Keratinocyte (primary cell): Measurements from ENCODE around the gene PATL2. TPM values are rescaled to one million over a fixed set of nuclear protein-coding genes. Genes with fewer than 3 reads are reported as not detected.

Experiments used
- DNase-seq: peaks from one replicate; pipeline ENCODE4 v3.0.0-alpha.2; 2011; ENCODE audit warnings: low read depth, missing footprints, low spot score
- FAIRE-seq: peaks from 2 replicates; lab custom pipeline; 2011; peaks lifted over from hg19 to GRCh38; lab: Jason Lieb, UNC
- H2AFZ ChIP-seq: 2 replicates; pipeline ENCODE4 v1.6.0; 2012; ENCODE audit warnings: low read length, control low read depth, inconsistent platforms; ENCODE audit not compliant: control insufficient read depth
- H3K27ac ChIP-seq: 2 replicates; pipeline ENCODE4 v1.5.1; 2011; ENCODE audit warnings: low read length; ENCODE audit not compliant: control insufficient read depth, insufficient read depth
- H3K27me3 ChIP-seq: 3 replicates; pipeline ENCODE4 v1.6.0; 2011; ENCODE audit warnings: low read length; ENCODE audit not compliant: control insufficient read depth, insufficient read depth; ENCODE audit errors: extremely low read depth
- H3K36me3 ChIP-seq, 2 experiments: 2 replicates in 1 of 2; 3 replicates in 1 of 2; pipeline ENCODE4 v1.5.1; 2011; ENCODE audit warnings: low read length in 2 of 2, mild to moderate bottlenecking in 1 of 2; ENCODE audit not compliant: control insufficient read depth in 2 of 2, insufficient read depth in 2 of 2; ENCODE audit errors: extremely low read depth in 1 of 2
- H3K4me1 ChIP-seq: 3 replicates; pipeline ENCODE4 v1.5.1; 2011; ENCODE audit warnings: low read length; ENCODE audit not compliant: control insufficient read depth, insufficient read depth; ENCODE audit errors: extremely low read depth
- H3K4me2 ChIP-seq: 3 replicates; pipeline ENCODE4 v1.6.0; 2011; ENCODE audit warnings: low read depth, low read length; ENCODE audit not compliant: control insufficient read depth, insufficient read depth; ENCODE audit errors: extremely low read depth
- H3K4me3 ChIP-seq, 3 experiments: fragments of 200-600 bp in 1 of 3; sonication (generic) in 1 of 3; 2 replicates in 2 of 3; 3 replicates in 1 of 3; pipeline ENCODE4 v1.5.1; 2011 to 2016; ENCODE audit warnings: low read length in 3 of 3, mild to moderate bottlenecking in 3 of 3, control low read depth in 2 of 3, inconsistent platforms in 1 of 3, low read depth in 1 of 3, mixed read lengths in 1 of 3, mixed run types in 1 of 3, moderate library complexity in 1 of 3; ENCODE audit not compliant: control insufficient read depth in 2 of 3, insufficient read depth in 2 of 3; ENCODE audit errors: extremely low read depth in 1 of 3
- H3K79me2 ChIP-seq: 2 replicates; pipeline ENCODE4 v1.6.0; 2012; ENCODE audit warnings: low read length; ENCODE audit not compliant: control insufficient read depth, insufficient read depth
- H3K9ac ChIP-seq: 3 replicates; pipeline ENCODE4 v1.6.0; 2011; ENCODE audit warnings: low read length; ENCODE audit not compliant: control insufficient read depth, insufficient read depth; ENCODE audit errors: extremely low read depth
- H3K9me1 ChIP-seq: 3 replicates; pipeline ENCODE4 v1.6.0; 2011; ENCODE audit warnings: low read length; ENCODE audit not compliant: control insufficient read depth, insufficient read depth; ENCODE audit errors: extremely low read depth
- H3K9me3 ChIP-seq: 2 replicates; pipeline ENCODE4 v1.5.1; 2012; ENCODE audit warnings: low read depth, low read length; ENCODE audit not compliant: control insufficient read depth
- H4K20me1 ChIP-seq: 3 replicates; pipeline ENCODE4 v1.6.0; 2011; ENCODE audit warnings: low read length; ENCODE audit not compliant: control insufficient read depth, insufficient read depth; ENCODE audit errors: extremely low read depth
- EZH2 ChIP-seq: IDR thresholded peaks from one replicate; pipeline ENCODE4 v1.6.1; 2012; ENCODE audit warnings: inconsistent platforms, mild to moderate bottlenecking, low read length, moderate library complexity
- dilution Hi-C: fragments of 300-500 bp; cut with MboI; formaldehyde crosslinking; loops from one replicate; pipeline ENCODE4 v1.7.0; 2020; ENCODE audit warnings: low sequenced_read_pairs; ENCODE audit not compliant: extremely low pct_ligation_motif_present
- polyA plus RNA-seq, 5 experiments: library from polyadenylated mRNA; depleted of rRNA in 3 of 5; stranded (reverse) in 3 of 5; stranded (forward) in 1 of 5; unstranded in 1 of 5; fragments of >200 nt; gene quantifications; 1 replicate in 1 of 5; 2 replicates in 3 of 5; 3 replicates in 1 of 5; pipeline versions ENCODE4 v1.2.1 to v1.2.3, GENCODE V29; 2011 to 2012; ENCODE audit warnings: missing spikeins in 2 of 5, low read depth in 1 of 5, low replicate concordance in 1 of 5
- TF ChIP-seq, protein P1 (sequence below), 3 experiments: IDR thresholded peaks in 1 of 3; conservative IDR thresholded peaks in 1 of 3; optimal IDR thresholded peaks in 1 of 3; 2 replicates in 2 of 3; 3 replicates in 1 of 3; pipeline versions ENCODE3 to v1.5.1; 2011; ENCODE audit warnings: low read length in 3 of 3, mild to moderate bottlenecking in 3 of 3, moderate library complexity in 2 of 3, control low read depth in 1 of 3, inconsistent platforms in 1 of 3; ENCODE audit not compliant: insufficient read depth in 2 of 3; ENCODE audit errors: extremely low read depth in 1 of 3

Gene PATL2
- polyA plus RNA-seq, 1 donor (not counting 4 experiments of a cell fraction or from before 2014, with no cell fraction given) = 0.46 TPM

DNA sequence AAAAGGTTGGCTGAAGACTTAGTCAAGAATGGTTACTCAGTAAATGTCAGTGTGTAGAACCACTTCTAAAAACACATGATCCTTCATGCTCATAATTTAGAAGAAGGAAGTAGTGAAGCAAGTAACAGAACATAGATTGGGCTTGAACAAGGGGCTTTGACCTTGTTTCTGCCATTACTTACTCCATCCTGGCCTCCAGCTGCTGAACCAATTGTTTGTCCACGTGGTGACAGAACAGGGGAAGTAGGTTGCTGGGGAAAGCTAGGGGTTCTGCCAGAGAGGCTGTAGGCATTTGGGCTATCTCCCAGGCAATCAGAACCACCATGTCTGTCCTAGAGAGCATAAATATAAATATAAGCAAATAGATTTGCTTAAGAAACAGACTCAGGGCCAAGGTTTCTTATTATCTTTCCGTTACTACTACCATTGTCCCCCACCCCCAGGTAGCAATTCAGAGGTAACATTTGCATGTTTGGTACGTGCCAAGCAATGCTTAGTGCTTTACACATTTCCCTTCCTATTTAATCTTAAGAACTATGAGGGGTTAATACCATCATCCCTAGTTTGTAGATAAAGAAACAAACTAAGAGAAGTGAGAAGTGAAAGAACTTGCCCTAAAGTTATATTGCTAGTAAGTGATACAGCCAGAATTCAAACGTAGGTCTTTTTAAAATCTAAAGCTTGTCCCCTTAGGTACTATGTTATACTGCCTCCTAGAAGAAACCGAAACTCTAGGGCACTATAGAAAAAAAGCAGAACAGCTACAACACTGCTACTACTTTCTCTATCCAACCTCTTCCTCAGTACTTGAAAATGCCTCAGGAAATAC is 44.7 kb downstream of the PATL2 start:
- Histone ChIP-seq H4K20me1 (no peaks in the 10 kb centered on the region), H3K4me1 (peaks cover 10% of the 10 kb centered on the region), H2AFZ (no peak overlapping the region), H3K27me3 (no peaks in the 10 kb centered on the region), H3K79me2 (peaks cover 15% of the 10 kb centered on the region), H3K9me1 (no peaks in the 10 kb centered on the region), H3K36me3 (no peaks in the 10 kb centered on the region), H3K9me3 (no peaks in the 10 kb centered on the region), H3K4me2 (no peak overlapping the region), H3K4me3 (no peak overlapping the region), H3K27ac (no peak overlapping the region), H3K9ac (no peak overlapping the region)
- dilution Hi-C loops = no loop called here
- TF ChIP-seq EZH2 = no peak
- TF ChIP-seq, protein P1, sequence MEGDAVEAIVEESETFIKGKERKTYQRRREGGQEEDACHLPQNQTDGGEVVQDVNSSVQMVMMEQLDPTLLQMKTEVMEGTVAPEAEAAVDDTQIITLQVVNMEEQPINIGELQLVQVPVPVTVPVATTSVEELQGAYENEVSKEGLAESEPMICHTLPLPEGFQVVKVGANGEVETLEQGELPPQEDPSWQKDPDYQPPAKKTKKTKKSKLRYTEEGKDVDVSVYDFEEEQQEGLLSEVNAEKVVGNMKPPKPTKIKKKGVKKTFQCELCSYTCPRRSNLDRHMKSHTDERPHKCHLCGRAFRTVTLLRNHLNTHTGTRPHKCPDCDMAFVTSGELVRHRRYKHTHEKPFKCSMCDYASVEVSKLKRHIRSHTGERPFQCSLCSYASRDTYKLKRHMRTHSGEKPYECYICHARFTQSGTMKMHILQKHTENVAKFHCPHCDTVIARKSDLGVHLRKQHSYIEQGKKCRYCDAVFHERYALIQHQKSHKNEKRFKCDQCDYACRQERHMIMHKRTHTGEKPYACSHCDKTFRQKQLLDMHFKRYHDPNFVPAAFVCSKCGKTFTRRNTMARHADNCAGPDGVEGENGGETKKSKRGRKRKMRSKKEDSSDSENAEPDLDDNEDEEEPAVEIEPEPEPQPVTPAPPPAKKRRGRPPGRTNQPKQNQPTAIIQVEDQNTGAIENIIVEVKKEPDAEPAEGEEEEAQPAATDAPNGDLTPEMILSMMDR (optimal IDR thresholded peaks at IDR 0.05 in 1 of 3, IDR thresholded peaks at IDR 0.05 in 1 of 3, conservative IDR thresholded peaks at IDR 0.05 in 1 of 3; ENCODE audit: extremely low read depth in 1 of 3, insufficient read depth in 2 of 3, low read length in 3 of 3) = no peak
- DNase-seq (no peak), FAIRE-seq (no peak)

DNA sequence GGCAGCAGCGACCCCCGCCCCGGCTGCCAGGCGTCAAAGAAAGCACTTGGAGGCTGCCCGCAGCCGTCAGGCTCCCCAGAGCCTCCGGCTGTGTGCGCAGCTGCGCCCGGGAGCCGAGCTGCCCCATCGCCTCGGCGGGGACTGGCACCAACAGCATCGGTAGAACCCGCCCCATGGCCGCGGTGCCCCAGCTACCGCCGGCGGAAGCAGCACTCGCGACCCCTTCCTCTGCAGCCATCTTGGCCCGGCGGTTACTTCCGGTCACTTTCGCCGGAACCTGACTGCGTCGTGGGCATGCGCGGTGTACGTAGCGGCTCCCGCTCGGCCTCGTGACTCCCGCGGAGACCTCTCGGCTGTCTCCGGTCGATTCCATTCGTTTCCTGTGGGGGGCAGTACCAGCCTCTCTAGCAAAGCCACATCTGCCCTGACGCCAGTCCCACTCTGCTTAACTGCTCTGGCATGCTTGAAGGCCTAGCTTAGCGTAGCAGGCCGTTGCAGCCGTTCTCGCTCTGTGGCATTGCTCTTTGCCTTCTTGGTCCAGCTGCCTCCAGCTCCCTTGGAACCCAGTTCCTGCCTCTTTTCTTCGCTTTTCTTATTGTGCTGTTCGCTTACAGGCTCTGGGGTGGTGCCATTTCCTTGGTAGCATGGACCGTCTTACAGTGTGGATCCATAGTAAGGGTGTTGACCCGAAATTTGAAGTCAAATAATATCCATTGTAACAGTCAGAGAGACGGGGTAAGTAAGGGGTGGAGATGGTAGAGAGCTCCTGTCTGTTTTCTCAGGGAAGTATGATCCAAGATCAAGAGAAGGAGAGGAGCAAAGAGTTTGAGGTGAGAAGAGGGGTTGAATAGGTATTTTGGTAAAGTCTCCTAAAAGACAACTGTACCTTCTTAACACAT is 47.5 kb downstream of the PATL2 start, which contains the start of gene SPG11:
Gene SPG11, minus strand, starts transcription at position 253 of the 899 bp plus-strand sequence. Its CDS starts 15 bp downstream, at position 238.
- Histone ChIP-seq H3K27me3 (no peaks in the 10 kb centered on the region), H2AFZ (peak within 1 kb of the TSS; percentile 99), H3K4me3 (peak within 1 kb of the TSS; percentile 85 to 100 (median 96)), H3K9me3 (no peaks in the 10 kb centered on the region), H3K27ac (peak within 1 kb of the TSS; percentile 86), H3K9me1 (no peaks in the 10 kb centered on the region), H3K4me1 (peaks cover 10% of the 10 kb centered on the region), H3K79me2 (peaks cover 17% of the 10 kb centered on the region), H3K4me2 (peak within 1 kb of the TSS; percentile 84), H4K20me1 (no peaks in the 10 kb centered on the region), H3K9ac (peak within 1 kb of the TSS; percentile 92), H3K36me3 (peaks cover 2 to 6% of the 10 kb centered on the region in 2 experiments)
- DNase-seq (peak; percentile 83), FAIRE-seq (peak; percentile 46)
- no peak for TF ChIP-seq EZH2
- TF ChIP-seq, protein P1 (optimal IDR thresholded peaks at IDR 0.05 in 1 of 3, IDR thresholded peaks at IDR 0.05 in 1 of 3, conservative IDR thresholded peaks at IDR 0.05 in 1 of 3; ENCODE audit: extremely low read depth in 1 of 3, insufficient read depth in 2 of 3, low read length in 3 of 3) = peak; percentile 90 to 94 (median 90)
- dilution Hi-C loops = no loop called here
